ENCODE results near the gene U2SURP.
A peak's percentile ranks its signal among the peaks of the same experiment; 100 is the strongest.

Gene U2SURP

DNA sequence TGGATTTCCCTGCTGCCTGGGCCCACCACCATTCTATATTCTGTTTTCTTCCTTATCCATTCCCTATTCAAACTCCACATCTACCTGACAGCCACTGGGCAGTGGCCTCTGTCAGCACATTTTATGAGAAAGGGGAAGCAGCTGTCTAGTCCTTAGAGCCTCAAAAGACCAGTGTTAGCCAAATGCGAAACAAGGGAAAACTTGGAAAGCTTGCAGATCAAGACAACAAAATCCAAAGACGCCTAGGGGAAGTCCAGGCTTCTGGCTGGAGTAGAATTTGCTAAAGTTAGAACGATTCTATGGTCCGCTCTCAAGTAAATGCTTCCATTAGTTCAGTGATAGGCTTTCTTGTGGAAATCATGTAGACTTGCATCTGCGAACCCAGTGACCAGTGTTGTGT is 78.8 kb downstream of the U2SURP start:
- Histone ChIP-seq H3K27me3 (ENCODE audit: insufficient read depth, poor library complexity, severe bottlenecking) (no peaks in the 10 kb centered on the region), H3K27ac (replicated peaks) (no peak overlapping the region), H3K4me3 (replicated peaks; ENCODE audit: insufficient read depth, low read length) (no peak overlapping the region)
- no peak for DNase-seq (ENCODE audit: low read depth in 1 of 2, low spot score in 1 of 2)
- no peak for TF ChIP-seq POLR2AphosphoS5 (IDR thresholded peaks at IDR 0.05; ENCODE audit: low read depth)
- TF ChIP-seq, protein P1, sequence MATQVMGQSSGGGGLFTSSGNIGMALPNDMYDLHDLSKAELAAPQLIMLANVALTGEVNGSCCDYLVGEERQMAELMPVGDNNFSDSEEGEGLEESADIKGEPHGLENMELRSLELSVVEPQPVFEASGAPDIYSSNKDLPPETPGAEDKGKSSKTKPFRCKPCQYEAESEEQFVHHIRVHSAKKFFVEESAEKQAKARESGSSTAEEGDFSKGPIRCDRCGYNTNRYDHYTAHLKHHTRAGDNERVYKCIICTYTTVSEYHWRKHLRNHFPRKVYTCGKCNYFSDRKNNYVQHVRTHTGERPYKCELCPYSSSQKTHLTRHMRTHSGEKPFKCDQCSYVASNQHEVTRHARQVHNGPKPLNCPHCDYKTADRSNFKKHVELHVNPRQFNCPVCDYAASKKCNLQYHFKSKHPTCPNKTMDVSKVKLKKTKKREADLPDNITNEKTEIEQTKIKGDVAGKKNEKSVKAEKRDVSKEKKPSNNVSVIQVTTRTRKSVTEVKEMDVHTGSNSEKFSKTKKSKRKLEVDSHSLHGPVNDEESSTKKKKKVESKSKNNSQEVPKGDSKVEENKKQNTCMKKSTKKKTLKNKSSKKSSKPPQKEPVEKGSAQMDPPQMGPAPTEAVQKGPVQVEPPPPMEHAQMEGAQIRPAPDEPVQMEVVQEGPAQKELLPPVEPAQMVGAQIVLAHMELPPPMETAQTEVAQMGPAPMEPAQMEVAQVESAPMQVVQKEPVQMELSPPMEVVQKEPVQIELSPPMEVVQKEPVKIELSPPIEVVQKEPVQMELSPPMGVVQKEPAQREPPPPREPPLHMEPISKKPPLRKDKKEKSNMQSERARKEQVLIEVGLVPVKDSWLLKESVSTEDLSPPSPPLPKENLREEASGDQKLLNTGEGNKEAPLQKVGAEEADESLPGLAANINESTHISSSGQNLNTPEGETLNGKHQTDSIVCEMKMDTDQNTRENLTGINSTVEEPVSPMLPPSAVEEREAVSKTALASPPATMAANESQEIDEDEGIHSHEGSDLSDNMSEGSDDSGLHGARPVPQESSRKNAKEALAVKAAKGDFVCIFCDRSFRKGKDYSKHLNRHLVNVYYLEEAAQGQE (IDR thresholded peaks at IDR 0.05; ENCODE audit: insufficient replicate concordance, low read depth): no peak
- TF ChIP-seq, protein P2, sequence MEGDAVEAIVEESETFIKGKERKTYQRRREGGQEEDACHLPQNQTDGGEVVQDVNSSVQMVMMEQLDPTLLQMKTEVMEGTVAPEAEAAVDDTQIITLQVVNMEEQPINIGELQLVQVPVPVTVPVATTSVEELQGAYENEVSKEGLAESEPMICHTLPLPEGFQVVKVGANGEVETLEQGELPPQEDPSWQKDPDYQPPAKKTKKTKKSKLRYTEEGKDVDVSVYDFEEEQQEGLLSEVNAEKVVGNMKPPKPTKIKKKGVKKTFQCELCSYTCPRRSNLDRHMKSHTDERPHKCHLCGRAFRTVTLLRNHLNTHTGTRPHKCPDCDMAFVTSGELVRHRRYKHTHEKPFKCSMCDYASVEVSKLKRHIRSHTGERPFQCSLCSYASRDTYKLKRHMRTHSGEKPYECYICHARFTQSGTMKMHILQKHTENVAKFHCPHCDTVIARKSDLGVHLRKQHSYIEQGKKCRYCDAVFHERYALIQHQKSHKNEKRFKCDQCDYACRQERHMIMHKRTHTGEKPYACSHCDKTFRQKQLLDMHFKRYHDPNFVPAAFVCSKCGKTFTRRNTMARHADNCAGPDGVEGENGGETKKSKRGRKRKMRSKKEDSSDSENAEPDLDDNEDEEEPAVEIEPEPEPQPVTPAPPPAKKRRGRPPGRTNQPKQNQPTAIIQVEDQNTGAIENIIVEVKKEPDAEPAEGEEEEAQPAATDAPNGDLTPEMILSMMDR (IDR thresholded peaks at IDR 0.05; ENCODE audit: insufficient read depth, low read length): no peak
- no peak for TF ChIP-seq GABPA (IDR thresholded peaks at IDR 0.05; ENCODE audit: low read depth)
- TF ChIP-seq SPI1 (IDR thresholded peaks at IDR 0.05; ENCODE audit: borderline replicate concordance, low read depth): no peak

DNA sequence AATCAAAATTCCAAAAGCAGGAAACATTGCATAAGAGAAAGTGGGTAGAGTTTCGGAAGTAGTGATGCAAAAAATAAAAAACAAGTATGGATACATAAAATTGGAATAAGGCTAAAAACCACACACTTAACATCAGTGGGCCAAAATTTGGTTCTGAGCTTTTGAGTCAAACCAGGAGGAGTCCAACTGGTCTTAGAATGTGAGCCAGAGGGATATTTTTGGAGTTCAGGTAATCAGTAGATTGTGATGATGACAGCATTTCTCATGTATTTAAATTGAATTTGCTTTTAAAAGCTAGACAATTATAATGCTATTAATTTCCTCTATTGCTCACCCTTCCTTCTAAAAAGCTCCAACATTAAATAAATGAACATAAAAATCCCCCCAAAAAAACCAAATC is 80.0 kb downstream of the U2SURP start:
- Histone ChIP-seq H3K4me3 (replicated peaks; ENCODE audit: insufficient read depth, low read length) (no peak overlapping the region), H3K27me3 (ENCODE audit: insufficient read depth, poor library complexity, severe bottlenecking) (no peaks in the 10 kb centered on the region), H3K27ac (replicated peaks) (no peak overlapping the region)
- TF ChIP-seq, protein P2 (IDR thresholded peaks at IDR 0.05; ENCODE audit: insufficient read depth, low read length): no peak
- TF ChIP-seq SPI1 (IDR thresholded peaks at IDR 0.05; ENCODE audit: borderline replicate concordance, low read depth): no peak
- TF ChIP-seq GABPA (IDR thresholded peaks at IDR 0.05; ENCODE audit: low read depth): no peak
- no peak for DNase-seq (ENCODE audit: low read depth in 1 of 2, low spot score in 1 of 2)

DNA sequence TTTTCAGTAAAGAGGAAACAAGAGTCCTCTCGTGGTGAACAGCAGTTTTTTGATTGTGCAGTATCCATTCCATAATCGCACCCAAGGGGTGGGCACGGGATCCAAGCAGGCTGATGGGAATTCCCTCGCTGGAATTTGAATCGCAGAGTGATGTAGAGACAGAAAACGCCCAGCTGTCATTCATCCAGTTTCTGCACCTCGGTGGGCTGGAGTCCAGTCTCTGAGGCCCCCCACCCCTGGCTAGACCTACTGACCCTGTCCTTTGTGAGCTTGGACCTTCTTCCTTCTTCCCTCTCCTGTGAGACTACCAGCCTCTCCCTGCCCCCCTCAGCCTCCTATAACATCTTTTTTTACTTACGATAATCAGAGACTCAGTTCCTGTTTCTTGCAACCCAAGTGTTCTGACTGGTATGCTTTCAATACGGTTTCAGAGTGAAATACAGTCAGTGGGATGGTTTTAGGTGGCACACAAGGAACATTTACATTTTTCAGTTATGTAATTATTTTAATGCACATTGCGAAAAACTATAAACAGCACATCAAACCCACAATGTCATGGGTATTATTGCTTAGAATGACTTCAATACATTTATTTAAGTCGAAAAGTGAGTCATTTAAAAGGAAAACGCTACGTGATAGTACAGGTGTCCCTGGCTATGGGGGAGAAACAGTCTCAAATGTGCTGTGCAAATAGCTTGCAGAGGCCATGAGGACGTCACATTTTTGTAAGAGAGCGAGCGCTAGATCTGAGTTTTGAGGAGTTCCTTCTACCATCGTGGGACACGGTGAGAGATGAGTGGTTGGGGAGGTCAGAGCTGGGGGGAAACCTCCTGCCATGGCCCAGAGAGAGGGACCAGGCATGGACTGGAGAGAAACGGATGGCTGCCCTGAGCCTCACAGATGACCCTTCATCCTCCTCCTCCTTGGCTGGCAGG is 80.7 kb downstream of the U2SURP start:
- DNase-seq (ENCODE audit: low read depth in 1 of 2, low spot score in 1 of 2): no peak
- Histone ChIP-seq H3K27ac (replicated peaks) (no peak overlapping the region), H3K27me3 (ENCODE audit: insufficient read depth, poor library complexity, severe bottlenecking) (no peaks in the 10 kb centered on the region), H3K4me3 (replicated peaks; ENCODE audit: insufficient read depth, low read length) (no peak overlapping the region)
- TF ChIP-seq SPI1 (IDR thresholded peaks at IDR 0.05; ENCODE audit: borderline replicate concordance, low read depth) (peak; percentile 53; the same call in 1 of the 2 replicates), POLR2AphosphoS5 (IDR thresholded peaks at IDR 0.05; ENCODE audit: low read depth) (no peak)

DNA sequence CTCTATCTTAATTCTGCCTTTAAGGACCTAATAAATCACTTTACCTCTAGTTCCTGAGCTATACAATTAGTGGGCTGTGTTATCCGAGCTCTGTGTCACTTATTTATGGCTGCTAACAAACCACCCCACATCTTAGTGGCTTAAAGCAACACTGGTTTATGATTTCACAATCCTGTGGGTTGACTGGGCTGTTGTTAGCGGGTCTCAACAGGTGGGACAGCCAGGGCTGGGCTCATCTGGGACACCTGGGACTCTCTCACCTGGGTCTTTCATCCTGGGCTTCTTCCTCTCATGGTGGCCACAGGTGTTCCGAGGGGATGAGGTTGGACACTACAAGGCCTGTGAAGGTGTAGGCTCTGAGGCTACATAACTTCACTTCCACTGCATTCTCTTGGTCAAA is 82.4 kb downstream of the U2SURP start:
- H3K27me3 ChIP-seq (ENCODE audit: insufficient read depth, poor library complexity, severe bottlenecking): no peaks in the 10 kb centered on the region
- no peak for DNase-seq (ENCODE audit: low read depth in 1 of 2, low spot score in 1 of 2)
- H3K27ac ChIP-seq (replicated peaks): no peak overlapping the region
- H3K4me3 ChIP-seq (replicated peaks; ENCODE audit: insufficient read depth, low read length): no peak overlapping the region
- no peak for TF ChIP-seq POLR2AphosphoS5 (IDR thresholded peaks at IDR 0.05; ENCODE audit: low read depth)
- TF ChIP-seq, protein P1 (IDR thresholded peaks at IDR 0.05; ENCODE audit: insufficient replicate concordance, low read depth): no peak
- TF ChIP-seq SPI1 (IDR thresholded peaks at IDR 0.05; ENCODE audit: borderline replicate concordance, low read depth): no peak
- TF ChIP-seq GABPA (IDR thresholded peaks at IDR 0.05; ENCODE audit: low read depth): no peak
- TF ChIP-seq, protein P2 (IDR thresholded peaks at IDR 0.05; ENCODE audit: insufficient read depth, low read length): no peak
